HG02623 (cell line): Measurements from ENCODE around the gene TNFRSF12A.
A peak's percentile ranks its signal among the peaks of the same experiment; 100 is the strongest.

Experiments used
- ATAC-seq: cut with Tn5 transposase; IDR thresholded peaks from one replicate; pipeline ENCODE4 v1.9.1; 2021; ENCODE audit warnings: moderate library complexity; ENCODE audit not compliant: unreplicated experiment

The TNFRSF12A gene

DNA sequence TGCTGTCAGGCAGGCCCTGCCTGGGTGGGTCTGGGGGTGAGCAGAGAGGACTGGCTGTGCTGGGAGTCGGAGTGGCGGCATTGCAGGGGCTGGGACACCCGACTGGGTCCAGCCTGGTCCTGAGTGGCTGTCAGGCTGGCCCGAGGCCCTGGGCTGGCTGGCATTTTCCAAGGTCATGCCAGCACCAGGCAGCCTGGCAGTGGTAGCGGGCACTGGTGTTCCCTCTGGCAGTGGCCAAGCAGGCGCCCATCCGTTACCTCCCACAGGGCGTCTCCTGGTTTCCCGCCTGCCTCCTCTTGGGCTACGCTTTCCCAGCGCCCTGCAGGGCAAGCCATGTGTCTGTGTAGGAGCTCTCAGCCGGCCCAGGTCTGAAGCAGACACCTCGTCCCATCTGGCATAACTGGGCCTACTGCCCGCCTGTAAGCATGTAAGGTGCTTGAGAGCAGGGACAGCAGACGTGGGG, 34.2 kb upstream of the TNFRSF12A start:
- ATAC-seq: no peak

DNA sequence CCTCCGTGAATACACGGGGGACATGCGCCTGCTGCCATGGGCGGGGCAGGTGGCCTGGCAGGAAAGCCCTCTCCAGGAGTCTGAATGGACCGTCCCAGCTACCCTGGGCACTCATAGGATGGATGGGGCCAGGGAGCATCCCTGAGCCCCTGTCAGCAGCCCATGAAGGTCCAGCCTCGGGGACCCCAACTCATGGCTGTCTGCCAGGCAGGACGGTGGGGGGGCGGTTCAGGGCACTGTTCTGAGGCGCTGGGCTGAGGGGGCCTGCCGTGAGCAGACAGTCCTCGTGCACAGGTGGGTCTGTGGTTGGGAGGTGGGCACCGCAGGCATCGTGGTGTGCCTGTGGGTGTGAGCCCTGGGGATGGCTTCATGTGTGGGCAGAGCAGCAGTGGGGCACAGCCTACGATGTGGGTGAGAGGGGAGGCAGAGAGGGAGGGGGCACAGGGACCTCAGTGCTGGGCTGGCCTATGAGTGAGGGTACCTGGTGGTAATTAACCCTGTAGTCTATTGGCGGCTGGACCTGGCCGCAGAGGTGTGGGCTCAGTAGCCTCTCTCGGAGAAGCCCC, 33.5 kb upstream of the TNFRSF12A start:
- ATAC-seq: no peak

DNA sequence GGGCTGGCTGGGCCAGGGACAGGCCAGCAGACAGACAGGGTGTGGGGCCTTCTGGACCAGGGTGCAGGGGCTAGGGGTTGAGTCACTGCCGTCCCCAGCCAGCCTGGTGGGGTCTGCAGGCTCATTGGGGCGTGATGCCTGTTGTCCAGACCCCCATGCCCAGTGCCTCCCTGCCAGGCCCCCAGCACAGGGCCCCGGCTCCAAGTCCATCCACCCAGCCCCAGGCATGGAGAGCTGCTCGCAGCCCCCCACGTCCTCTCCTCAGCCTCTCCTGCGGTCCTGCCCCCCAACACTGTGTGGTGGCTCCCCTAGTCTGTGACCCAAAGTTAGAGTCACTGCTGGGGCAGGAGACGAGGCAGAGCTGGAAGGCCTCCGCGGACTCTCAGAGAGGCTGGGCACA, 32.9 kb upstream of the TNFRSF12A start:
- no peak for ATAC-seq

DNA sequence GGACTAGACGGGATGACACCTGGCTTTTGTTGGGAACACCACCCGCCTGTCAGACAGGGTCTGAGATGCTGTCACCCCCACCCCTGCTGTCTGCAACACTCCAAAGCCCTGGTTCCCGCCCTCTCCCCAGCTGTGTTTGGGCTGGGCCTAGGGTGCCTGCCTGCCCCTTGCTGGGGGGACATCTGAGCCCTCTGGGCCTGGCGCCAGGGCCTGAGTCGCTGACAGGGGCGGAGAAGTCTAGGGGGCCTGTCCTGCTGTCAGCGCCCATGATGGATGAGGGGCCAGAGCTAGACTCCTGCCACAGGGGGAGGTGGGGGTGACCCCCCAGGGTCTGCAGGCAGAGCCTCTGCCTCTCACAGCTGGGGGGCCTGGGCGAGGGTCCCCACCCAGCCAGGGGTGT, 32.3 kb upstream of the TNFRSF12A start:
- no peak for ATAC-seq

DNA sequence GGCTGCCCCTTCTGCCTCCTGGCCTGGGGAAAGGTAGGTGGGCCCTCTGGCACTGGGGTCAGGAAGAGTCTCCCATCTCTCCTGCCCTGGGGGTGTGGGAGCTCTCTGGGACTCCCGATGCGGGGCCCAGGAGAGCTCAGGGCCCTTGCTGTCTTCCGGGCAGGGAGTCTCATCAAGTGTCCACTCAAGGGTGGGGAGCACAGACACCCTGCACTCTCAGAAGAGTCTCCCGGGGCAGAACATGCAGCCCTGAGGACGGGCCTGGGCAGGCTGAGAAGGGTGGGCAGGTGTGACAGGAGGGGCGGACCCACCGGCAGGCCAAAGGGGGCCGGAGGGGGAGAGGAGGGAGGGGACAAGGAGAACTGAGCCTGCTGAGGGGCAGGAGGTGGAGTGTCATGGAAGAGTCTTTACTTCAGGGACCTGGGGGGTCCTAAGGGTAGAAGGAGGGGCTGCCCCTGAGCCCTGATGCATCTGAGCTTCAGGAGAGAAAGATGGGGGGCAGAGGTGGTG, 31.5 kb upstream of the TNFRSF12A start:
- ATAC-seq: no peak

DNA sequence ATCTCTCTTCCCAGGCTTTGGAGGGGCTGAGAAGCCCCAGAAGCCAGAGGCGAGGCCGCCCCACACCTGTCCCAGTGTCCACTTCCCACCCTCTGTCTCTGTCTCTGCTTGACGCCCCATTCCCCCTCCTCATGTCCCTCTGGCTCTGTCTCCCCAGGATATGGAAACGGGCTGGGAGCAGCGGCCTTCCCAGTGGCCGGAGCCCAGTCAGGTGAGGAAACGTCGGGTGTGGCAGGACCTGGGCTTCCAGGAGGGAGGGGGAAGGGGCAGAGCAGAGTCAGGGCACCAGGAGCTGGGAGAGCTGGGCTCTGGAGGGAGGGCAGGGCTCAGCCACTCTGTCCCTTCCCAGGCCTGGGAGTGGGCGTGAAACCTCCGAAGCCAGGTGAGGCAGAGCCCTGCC, 29.3 kb upstream of the TNFRSF12A start:
- ATAC-seq: no peak

DNA sequence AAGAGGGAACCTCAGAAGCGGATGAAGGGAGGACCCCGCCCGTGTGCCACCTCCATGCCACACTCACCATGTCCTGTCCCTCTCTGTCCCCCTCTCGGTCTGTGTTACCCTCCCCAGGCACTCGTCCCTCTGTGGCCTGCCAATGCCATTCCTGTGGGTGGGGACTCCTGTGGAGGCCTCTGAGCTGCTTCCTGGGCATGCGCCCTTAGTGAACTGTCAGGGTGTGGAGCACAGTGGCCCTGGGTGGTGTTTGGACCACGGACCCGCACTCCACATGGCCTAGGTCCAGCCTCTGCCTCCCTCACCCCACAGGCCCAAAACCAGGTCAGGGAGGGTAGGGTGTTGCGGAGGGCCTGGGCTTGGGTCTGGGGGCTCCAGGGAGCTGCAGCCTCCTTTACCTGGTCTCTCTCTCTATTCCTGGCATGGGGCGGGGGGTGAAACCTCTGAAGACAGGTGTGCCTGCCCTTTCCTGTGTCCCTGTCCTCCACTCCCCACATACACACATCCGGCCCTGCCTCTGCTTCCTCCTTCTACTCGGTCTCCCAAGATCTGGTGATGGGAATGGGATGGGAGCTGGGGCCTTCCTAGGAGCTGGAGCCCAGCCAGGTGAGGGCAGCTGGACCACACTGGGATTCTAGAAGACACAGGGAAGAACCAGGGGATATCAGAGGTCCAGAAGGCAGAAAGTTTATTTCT, 28.5 kb upstream of the TNFRSF12A start:
- ATAC-seq: no peak

DNA sequence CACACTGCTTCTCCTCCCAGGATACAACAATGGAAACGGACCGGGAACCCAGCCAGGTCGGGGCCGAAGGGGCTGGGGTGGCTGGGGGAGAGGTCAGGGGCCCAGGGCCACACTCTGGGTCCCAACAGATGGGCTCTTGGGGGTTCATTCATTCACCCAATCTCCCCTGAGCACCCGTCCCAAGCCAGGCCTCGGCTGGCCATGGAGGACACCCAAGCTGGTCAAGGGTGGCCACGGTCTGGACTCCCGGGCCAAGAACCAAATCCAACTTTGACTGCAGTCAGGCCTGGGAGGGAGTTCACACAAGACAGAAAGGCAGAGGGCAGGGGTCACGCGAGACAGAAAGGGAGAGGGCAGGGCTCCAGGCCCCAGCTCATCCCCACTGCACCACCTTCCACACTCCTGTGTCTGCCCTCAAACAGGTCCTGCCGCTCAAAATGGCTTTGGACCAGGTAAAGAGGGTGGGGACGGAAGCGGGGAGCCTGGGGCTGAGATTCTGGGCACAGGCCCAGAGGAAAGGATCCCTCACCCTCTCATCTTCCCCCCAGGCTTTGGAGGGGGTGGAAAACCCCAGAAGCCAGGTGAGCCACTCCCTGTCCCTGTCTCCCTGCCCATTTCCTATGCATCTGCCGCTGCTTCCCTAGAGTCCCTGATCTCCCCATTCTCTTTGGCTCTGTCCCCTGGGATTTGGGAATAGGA, 27.6 kb upstream of the TNFRSF12A start:
- ATAC-seq: no peak

DNA sequence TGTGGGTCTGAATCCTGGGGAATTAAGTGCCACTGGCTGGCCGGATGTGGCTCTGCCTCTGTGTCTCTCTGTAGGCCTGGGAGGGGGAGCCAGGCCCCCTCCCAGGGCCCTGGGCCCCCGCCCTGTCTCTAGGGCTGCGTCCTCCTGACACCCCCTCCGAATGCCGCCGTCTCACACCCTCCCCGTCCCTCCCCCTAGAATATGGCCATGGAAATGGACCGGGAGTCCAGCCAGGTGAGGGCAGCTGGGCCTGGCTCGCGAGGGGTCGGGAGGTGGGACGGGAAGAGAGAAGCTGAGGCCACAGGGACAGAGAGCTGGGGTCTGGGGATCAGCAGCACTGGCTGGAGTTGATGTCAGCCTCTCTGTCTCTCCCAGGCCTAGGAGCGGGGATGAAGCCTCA, 23.9 kb upstream of the TNFRSF12A start:
- no peak for ATAC-seq

DNA sequence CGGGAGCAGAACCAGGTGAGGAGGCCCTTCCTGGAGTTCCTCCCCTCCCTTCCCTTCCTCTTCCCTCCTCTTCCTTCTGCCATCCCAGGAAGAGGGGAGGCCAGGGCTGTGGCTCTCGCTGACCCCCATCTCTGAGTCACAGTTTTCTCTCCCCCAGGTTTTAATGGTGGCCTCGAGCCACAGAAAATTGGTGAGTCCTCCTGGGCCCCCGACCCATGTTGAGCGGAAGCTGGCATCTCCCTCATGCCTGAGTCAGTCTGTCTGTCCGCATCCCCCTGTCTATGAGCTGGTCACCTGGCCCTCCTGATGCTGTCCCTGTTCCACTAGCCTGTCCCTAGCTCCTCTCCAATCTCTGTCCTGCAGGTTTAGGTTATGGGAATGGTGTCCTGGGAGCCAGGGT, 20.2 kb upstream of the TNFRSF12A start:
- no peak for ATAC-seq

DNA sequence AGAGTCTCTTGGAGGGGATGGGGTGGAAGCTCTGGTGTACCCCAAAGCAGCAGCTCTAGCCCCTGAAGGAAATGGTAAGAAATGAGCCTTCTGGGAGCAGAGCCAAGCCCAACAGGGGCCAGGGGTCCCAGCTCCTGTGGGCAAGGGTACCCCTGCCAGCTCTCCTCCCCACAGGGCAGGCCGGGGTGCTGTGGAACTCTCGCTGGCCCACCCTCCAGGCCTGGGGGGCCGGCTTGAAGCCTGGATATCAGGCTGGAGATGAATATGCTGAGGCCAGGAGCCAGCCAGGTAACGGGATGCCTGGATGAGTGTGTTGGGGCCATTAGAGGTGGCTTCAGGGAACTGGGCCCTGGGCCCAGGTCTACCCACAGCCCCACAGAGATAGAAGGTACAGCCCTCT, 19.6 kb upstream of the TNFRSF12A start:
- no peak for ATAC-seq

DNA sequence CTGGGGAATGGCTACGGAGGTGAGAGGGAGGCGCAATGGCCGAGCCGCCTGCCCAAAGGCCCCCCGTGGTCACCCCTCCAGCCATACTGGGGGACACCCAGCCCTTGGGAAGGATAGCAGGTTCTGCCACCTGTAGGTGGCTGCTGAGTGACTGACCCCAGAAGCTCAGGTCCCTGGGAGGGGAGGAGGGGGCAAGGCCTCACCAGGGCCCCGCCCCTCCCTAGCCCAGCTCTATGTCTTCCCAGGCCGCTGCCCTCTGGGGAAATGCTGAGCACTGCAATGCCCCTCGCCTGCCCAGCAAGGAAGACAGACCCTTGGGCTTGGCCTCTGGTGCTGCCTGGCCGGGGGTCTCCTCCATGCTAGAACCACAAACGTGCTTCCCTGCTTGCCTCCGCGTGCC, 18.9 kb upstream of the TNFRSF12A start:
- no peak for ATAC-seq

DNA sequence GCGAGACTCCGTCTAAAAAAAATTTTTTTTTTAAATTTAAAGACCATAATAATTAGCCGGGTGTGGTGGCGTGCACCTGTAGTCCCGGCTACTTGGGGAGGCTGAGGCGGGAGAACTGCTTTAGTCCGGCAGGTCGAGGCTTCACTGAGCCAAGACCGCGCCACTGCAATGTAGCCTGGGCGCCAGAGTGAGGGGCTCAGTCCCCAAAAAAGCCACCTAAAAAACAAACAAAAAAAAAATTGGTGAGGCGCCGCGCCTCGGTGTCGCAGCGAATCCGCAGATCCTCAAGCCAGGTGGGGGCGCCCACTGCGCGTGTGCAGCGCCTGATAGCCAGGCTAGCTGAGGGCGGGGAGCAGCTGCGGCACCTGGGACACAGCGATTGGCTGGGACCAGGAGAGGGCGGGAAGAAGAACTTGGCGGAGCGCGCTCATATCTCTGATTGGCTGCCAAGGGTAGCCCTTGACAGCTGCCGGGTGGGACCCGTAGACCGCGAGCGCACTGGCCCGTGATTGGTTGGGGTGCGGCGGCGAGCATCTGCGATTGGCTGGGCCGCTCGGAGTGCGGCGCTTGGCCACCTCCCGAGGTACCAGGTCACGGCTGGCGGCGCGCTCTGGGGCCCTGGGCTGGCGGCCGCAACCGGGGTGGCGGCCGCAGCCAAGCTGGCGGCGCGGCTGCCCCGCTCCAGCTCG, 16.4 kb upstream of the TNFRSF12A start:
- peak; percentile 94 for ATAC-seq

DNA sequence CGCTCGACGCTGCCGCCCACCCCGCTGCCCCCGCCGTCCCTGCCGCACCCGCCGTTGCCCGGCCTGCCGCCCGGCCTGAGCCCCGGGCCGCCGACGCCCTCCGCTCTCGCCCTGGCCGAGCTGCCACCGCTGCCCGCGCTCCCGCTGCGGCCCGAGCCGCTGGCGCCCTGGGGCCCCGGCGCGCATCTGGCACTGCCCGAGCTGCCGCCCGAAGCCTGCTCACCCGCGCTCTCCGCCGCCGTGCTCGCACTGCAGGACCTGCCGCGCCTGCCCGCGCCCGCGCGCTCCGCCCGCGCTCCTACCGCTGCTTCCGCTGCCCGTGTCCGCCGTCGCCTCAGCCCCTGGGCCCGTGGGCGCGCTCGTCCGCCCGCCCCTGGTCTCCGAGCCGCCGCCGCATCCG, 15.8 kb upstream of the TNFRSF12A start:
- peak; percentile 6 for ATAC-seq

DNA sequence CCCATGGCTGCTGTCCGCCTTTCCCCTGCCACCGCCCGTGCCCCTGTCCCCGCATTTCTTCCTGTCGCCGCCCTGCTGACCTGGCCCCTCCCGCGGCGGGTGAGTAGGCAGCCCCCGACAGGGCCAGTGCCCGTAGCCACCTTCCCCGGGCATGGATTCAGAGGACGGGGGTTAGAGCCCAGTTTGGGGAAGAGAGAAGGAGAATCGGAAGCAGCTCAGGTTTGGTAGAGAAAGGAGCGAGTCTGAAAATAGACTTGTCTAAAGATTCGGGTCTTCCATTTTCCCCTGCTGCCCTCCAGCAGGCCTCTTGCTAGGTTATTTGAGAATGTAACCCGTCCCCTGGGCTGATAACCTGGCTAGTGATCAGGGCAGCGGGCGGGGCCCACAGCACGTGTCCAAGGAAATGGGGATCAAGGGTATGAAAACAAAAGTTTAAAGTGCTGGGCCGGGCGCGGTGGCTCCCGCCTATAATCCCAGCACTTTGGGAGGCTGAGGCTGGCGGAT, 15.3 kb upstream of the TNFRSF12A start:
- ATAC-seq: no peak

DNA sequence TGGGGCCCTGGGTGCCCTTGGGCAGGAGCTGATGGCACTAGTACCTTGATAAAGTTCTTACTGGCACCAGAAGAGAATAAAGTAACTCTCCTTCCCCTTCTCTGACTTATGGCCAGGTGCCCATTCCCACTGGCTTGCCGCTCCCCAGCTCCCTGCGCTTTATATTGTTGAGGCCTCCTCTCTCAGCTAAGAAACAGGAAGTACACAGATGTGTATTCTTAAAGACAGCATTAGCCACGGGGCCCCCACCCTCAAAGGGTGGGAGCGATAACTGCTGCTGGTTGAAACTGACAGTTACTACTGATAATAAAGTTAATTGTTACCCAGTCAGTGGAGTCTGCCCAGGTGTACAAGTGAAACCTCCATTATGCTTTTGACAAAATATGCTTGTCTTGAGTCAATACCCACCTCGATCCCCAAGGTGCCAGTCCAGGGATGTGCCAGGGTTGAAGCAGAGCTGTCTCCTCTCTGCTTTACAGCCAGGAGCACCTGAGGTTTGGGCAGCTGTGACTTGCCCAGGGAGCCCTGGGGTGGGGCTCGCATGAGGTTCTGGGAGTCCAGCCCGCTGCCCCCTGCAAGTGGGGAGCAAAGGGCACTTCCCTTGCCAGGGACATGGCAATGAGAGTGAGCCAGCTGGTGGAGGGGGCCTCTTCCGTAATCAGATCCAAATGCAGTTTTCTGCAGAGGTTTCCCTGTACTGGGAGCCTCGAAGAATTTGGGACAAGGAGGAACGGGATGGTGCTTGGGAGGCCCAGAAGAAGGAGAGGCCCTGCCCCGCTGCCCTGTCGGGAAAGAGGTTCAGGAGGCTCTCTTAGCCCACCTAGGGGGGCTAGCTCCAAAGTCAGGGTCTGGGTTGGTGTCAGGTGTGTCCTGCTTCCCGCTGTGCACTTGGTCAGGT, 12.9 kb upstream of the TNFRSF12A start:
- no peak for ATAC-seq

DNA sequence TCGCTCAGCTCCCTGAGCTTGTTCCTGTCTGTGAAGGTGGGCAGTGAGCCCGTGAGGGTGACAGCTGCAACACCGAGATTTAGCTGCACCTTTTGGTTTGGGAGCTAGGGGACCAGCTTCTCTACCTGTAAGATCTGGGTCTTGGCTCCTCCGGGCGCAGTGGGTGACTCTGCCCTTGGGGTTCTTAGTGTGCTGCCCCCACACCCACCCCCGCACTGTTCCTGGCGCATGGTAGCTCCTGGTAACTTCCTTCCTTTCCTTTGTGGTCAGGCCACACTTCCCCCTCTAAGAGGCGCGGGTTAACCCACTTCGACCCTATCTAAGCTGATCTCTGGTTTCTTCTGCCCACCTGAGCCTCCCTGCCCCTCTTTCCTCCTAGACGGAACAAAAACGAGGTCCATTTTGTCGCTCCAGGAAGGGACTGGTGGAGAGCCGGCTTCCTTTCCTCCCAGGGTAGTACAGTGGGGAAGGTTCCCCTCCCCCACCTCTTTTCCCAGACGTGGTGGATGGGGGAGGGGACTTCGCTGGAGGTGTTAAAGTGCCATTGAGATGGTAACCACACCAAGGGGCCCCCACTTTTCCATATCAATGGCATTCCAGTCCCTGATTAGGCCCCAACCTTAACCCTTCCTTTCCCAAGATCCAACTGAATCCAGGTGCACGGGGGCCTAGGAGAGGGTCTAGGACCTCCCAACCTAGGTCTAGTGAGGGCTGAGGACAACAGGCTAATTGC, 12.0 kb upstream of the TNFRSF12A start:
- no peak for ATAC-seq

DNA sequence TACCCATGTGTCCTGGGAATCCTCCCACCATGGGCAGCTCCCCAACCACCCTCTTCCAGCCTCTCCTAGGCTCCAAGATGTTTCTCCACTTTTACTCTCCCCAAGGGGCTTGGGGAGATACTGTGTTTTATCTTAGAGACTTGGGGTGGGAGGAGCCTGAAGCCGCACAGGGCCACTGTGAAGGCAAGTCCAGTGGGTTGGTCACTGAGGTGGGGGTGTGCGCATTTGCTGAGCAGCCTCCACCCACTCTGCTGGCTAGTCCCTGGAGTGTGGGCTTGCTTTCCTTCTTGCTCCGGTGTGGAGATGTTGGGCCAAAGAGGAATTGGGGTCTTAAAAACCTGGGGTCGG, 11.5 kb upstream of the TNFRSF12A start:
- no peak for ATAC-seq

DNA sequence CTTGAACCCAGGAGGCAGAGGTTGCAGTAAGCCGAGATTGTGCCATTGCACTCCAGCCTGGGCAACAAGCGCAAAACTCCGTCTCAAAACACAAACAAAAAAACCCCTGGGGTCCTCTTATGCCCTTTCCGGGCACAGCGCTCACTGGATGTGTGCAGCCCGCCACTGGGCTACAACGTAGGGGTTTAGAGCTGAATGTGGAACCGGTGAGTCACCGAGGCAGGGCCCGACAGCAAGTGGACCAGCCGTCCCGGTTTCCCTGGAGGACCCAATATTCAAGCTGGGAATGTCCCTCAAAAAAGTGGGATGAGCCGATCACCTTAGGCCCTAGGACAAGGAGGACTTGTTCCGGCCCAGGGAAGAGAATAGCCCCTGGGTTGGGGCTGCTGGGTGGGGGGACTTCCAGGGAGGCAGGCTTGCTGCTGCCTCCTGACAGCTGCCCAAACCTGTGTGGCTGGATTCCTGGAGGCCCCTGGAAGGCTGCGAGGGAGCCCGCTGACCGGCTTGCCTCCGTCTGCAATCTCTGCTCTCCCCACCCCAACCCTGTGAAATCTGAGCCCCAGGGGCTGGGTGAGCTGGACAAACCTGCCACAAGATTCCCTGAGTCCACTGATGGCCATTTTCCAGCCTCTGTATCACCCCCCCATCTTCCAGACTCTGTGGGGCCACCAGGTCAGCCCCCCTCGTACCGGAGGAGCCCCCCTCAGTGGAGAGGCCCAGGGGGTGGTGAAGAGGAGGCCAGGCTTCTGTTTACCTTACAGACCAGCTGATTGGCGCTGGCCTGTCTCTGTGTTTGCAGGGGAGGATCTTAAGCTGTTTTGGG, 10.4 kb upstream of the TNFRSF12A start:
- no peak for ATAC-seq
